GM12878 (cell line): ENCODE data around the gene NELFB. TPM values are rescaled to one million over a fixed set of nuclear protein-coding genes. Genes with fewer than 3 reads are reported as not detected.

Source experiments
- ATAC-seq: fragments of 200-7000 bp; cut with Tn5 transposase; 3 replicates; pipeline ENCODE4 v1.9.1; 2020; ENCODE audit warnings: mild to moderate bottlenecking, moderate library complexity
- BruUV-seq: library from RNA; stranded (reverse); fragments of 400-500 nt; replicated peaks from 2 replicates; lab custom pipeline; 2021; lab: Mats Ljungman, UMichigan
- CTCF ChIA-PET: fragments of 300-600 bp; sonication (Branson Sonifier 250); formaldehyde crosslinking; extraction: SDS; loops from one replicate; lab custom pipeline; 2021; ENCODE audit warnings: inconsistent platforms; lab: Yijun Ruan, JAX
- POLR2A ChIA-PET: fragments of 350-600 bp; formaldehyde crosslinking; extraction: SDS; loops from one replicate; lab custom pipeline; 2021; ENCODE audit warnings: inconsistent platforms; lab: Charles Lee
- RAD21 ChIA-PET: fragments of 300-600 bp; sonication (Branson Sonifier 250); formaldehyde crosslinking; loops from one replicate; lab custom pipeline; 2023; ENCODE audit warnings: antibody characterized with exemption; ENCODE audit not compliant: unreplicated experiment; lab: Charles Lee
- SMC1A ChIA-PET: fragments of 300-600 bp; sonication (Branson Sonifier 250); formaldehyde crosslinking; loops from one replicate; lab custom pipeline; 2023; ENCODE audit not compliant: unreplicated experiment, uncharacterized antibody; lab: Charles Lee
- DNase-seq: peaks from one replicate; pipeline ENCODE4 v3.0.0-alpha.2; 2011; ENCODE audit warnings: low read depth, low spot score
- FAIRE-seq: peaks from 3 replicates; lab custom pipeline; 2011; peaks lifted over from hg19 to GRCh38; lab: Jason Lieb, UNC
- H2AFZ ChIP-seq: 2 replicates; pipeline ENCODE4 v1.6.0; 2011; ENCODE audit warnings: low read depth, low read length, control low read depth; ENCODE audit not compliant: control insufficient read depth
- H3K27ac ChIP-seq: 2 replicates; pipeline ENCODE4 v1.5.1; 2011; ENCODE audit warnings: control low read depth; ENCODE audit not compliant: control insufficient read depth, insufficient read depth
- H3K27me3 ChIP-seq, 2 experiments: replicated peaks in 1 of 2; 2 replicates each; pipeline versions ENCODE4 v1.6.0 to v1.6.1; 2011; ENCODE audit warnings: low read length in 1 of 2; ENCODE audit not compliant: control insufficient read depth in 2 of 2, insufficient read depth in 2 of 2
- H3K36me3 ChIP-seq, 2 experiments: 2 replicates each; pipeline ENCODE4 v1.5.1; 2011; ENCODE audit warnings: low read length in 1 of 2; ENCODE audit not compliant: control insufficient read depth in 2 of 2, insufficient read depth in 2 of 2
- H3K4me1 ChIP-seq: 2 replicates; pipeline ENCODE4 v1.6.1; 2011; ENCODE audit warnings: mild to moderate bottlenecking, low read length, moderate library complexity, mixed read lengths; ENCODE audit not compliant: control insufficient read depth, insufficient read depth
- H3K4me2 ChIP-seq: 2 replicates; pipeline ENCODE4 v1.6.0; 2011; ENCODE audit warnings: control low read depth; ENCODE audit not compliant: control insufficient read depth, insufficient read depth
- H3K4me3 ChIP-seq: fragments of 200-600 bp; sonication (generic); 2 replicates; pipeline ENCODE4 v1.5.1; 2016
- H3K79me2 ChIP-seq: 2 replicates; pipeline ENCODE4 v1.6.0; 2011; ENCODE audit warnings: low read length; ENCODE audit not compliant: control insufficient read depth, insufficient read depth
- H3K9ac ChIP-seq: 2 replicates; pipeline ENCODE4 v1.8.0; 2011; ENCODE audit warnings: low read length, control low read depth, mixed read lengths; ENCODE audit not compliant: control insufficient read depth, insufficient read depth
- H3K9me3 ChIP-seq: replicated peaks from 3 replicates; pipeline ENCODE4 v1.5.1; 2011; ENCODE audit warnings: mild to moderate bottlenecking, low read length; ENCODE audit not compliant: control insufficient read depth, insufficient read depth
- H4K20me1 ChIP-seq: 2 replicates; pipeline ENCODE4 v1.6.0; 2011; ENCODE audit not compliant: control insufficient read depth, insufficient read depth
- ATF2 ChIP-seq: IDR thresholded peaks from 2 replicates; pipeline ENCODE4 v1.6.1; 2012; ENCODE audit warnings: low read length, inconsistent platforms
- HDGF ChIP-seq: fragments of 450-650 bp; IDR thresholded peaks from 2 replicates; pipeline ENCODE4 v1.6.1; 2016; ENCODE audit warnings: antibody characterized with exemption
- JUNB ChIP-seq: IDR thresholded peaks from 2 replicates; pipeline ENCODE4 v1.6.1; 2016; ENCODE audit warnings: antibody characterized with exemption, mild to moderate bottlenecking
- MXI1 ChIP-seq: fragments of 150-350 bp; IDR thresholded peaks from 2 replicates; pipeline ENCODE4 v1.6.1; 2011; ENCODE audit warnings: low read depth, mild to moderate bottlenecking, inconsistent platforms, low read length, improper control_type of control experiment
- NFYB ChIP-seq: IDR thresholded peaks from 2 replicates; pipeline ENCODE4 v1.6.1; 2011; ENCODE audit warnings: low read depth, mild to moderate bottlenecking, low read length, improper control_type of control experiment, moderate library complexity; ENCODE audit not compliant: insufficient read depth
- REST ChIP-seq: IDR thresholded peaks from 2 replicates; pipeline ENCODE4 v1.6.1; 2012; ENCODE audit warnings: mild to moderate bottlenecking, low read depth, low read length
- WGBS: methylation state at CpG from one replicate; pipeline ENCODE4 v1.1.6; 2016; ENCODE audit warnings: low lambda C conversion rate; ENCODE audit not compliant: insufficient replicate concordance, insufficient coverage; ENCODE audit errors: missing lambda C conversion rate; 5-methylcytosine and 5-hydroxymethylcytosine counted together
- in situ Hi-C: fragments of 300-500 bp; cut with MboI; formaldehyde crosslinking; loops from 9 replicates; pipeline ENCODE4 v1.14.3; 2018; ENCODE audit warnings: mixed read lengths
- intact Hi-C: fragments of 100-400 bp; cut with micrococcal nuclease; formaldehyde crosslinking; loops from one replicate; pipeline ENCODE4 v1.14.2; 2022; ENCODE audit not compliant: unreplicated experiment
- polyA plus RNA-seq, 11 experiments: library from polyadenylated mRNA; depleted of rRNA in 4 of 11; unstranded in 6 of 11; stranded (reverse) in 5 of 11; fragments of >200 nt; fragmentation: Nextera tagmentation in 4 of 11; fragmentation: Illumina TruSeq in 1 of 11; extraction: Ambion mirVana in 4 of 11; extraction: Trizol in 1 of 11; gene quantifications; 1 replicate in 1 of 11; 2 replicates in 10 of 11; pipeline versions ENCODE4 v1.2.1 to v1.2.3, GENCODE V29; 2011 to 2016; ENCODE audit warnings: inconsistent platforms in 2 of 11, missing spikeins in 2 of 11, low read depth in 1 of 11
- total RNA-seq, 4 experiments: library from RNA; depleted of rRNA in 3 of 4; stranded (reverse); fragments of >200 nt in 3 of 4; fragmentation: Illumina TruSeq in 1 of 4; extraction: Trizol in 1 of 4; gene quantifications; 2 replicates each; pipeline versions ENCODE4 v1.2.1 to v1.2.3, GENCODE V29; 2013 to 2021

NELFB gene
- total and polyA plus RNA-seq, 10 of the 15 experiments (the other 5 are each of a cell fraction or from before 2014, with no cell fraction given) = 0.19 to 63.4 (median 30.9) TPM

- CTCF ChIA-PET = no interaction called here
- POLR2A ChIA-PET = no interaction called here
- peaks cover 0 to 2% of the 10 kb centered on the region in 2 experiments; a peak in 2 of 4 replicates for H3K36me3 ChIP-seq
- FAIRE-seq (no peak), ATAC-seq (no peak), DNase-seq (no peak)
- no peak overlapping the region for H3K27ac ChIP-seq
- no peak overlapping the region for H2AFZ ChIP-seq
- TF ChIP-seq MXI1 (no peak), NFYB (no peak), ATF2 (no peak), REST (no peak), JUNB (no peak), HDGF (no peak)
- H3K79me2 ChIP-seq = no peaks in the 10 kb centered on the region
- no peaks in the 10 kb centered on the region for H3K9me3 ChIP-seq
- whole genome bisulfite sequencing = 89% methylated on average over 36 of the region's 36 CpGs
- H3K4me3 ChIP-seq = no peak overlapping the region
- RAD21 ChIA-PET = no interaction called here
- SMC1A ChIA-PET = no interaction called here
- intact Hi-C loops = no loop called here
- H3K4me1 ChIP-seq = no peaks in the 10 kb centered on the region
- no peak overlapping the region for H3K9ac ChIP-seq
- in situ Hi-C loops = no loop called here
- no peak overlapping the region for H3K4me2 ChIP-seq
- BruUV-seq = no TSS peak
- no peaks in the 10 kb centered on the region for H4K20me1 ChIP-seq
- H3K27me3 ChIP-seq = no peaks in the 10 kb centered on the region
Observed at GRCh38 chr9:137217276-137218211, 37.6 kb upstream of the NELFB start.
